KMS-11 (cell line): Measurements from ENCODE around the gene PHACTR1.

ENCODE experiments used
- H2AFZ ChIP-seq: fragments of 200-600 bp; sonication (generic); 2 replicates; pipeline ENCODE4 v1.6.1; 2016; ENCODE audit warnings: antibody characterized with exemption, mixed run types, low read depth
- H3K27ac ChIP-seq: fragments of 200-600 bp; sonication (generic); 2 replicates; pipeline ENCODE4 v1.6.1; 2016; ENCODE audit warnings: mild to moderate bottlenecking, mixed run types
- H3K27me3 ChIP-seq: fragments of 200-600 bp; sonication (generic); 2 replicates; pipeline ENCODE4 v1.6.1; 2017; ENCODE audit warnings: mild to moderate bottlenecking, low read depth, mixed run types, moderate library complexity; ENCODE audit not compliant: insufficient read depth
- H3K36me3 ChIP-seq: fragments of 200-600 bp; sonication (generic); 2 replicates; pipeline ENCODE4 v1.6.1; 2017; ENCODE audit warnings: mild to moderate bottlenecking, mixed run types; ENCODE audit not compliant: insufficient read depth
- H3K4me1 ChIP-seq: fragments of 200-600 bp; sonication (generic); 2 replicates; pipeline ENCODE4 v1.6.1; 2016; ENCODE audit warnings: mild to moderate bottlenecking, low read depth, mixed run types; ENCODE audit not compliant: poor library complexity, severe bottlenecking
- H3K4me2 ChIP-seq: fragments of 200-600 bp; sonication (generic); 2 replicates; pipeline ENCODE4 v1.7.0; 2016; ENCODE audit warnings: mild to moderate bottlenecking, mixed run types
- H3K4me3 ChIP-seq: fragments of 200-600 bp; sonication (generic); IDR thresholded peaks from 2 replicates; pipeline ENCODE4 v1.6.1; 2017; ENCODE audit warnings: low read depth, low read length, mixed read lengths; ENCODE audit not compliant: insufficient read depth
- H3K79me2 ChIP-seq: fragments of 200-600 bp; sonication (generic); 2 replicates; pipeline ENCODE4 v1.6.1; 2016; ENCODE audit warnings: low read depth, mixed run types; ENCODE audit not compliant: insufficient read depth
- H3K9ac ChIP-seq: fragments of 200-600 bp; sonication (generic); 2 replicates; pipeline ENCODE4 v1.6.1; 2016; ENCODE audit warnings: mild to moderate bottlenecking, mixed run types
- H4K20me1 ChIP-seq: fragments of 200-600 bp; sonication (generic); 2 replicates; pipeline ENCODE4 v1.6.1; 2016; ENCODE audit warnings: mild to moderate bottlenecking, mixed run types; ENCODE audit not compliant: insufficient read depth
- TF ChIP-seq, protein P1 (sequence below): fragments of 200-600 bp; sonication (generic); conservative IDR thresholded peaks from 2 replicates; pipeline ENCODE4 v1.6.1; 2017; ENCODE audit warnings: low read depth, mild to moderate bottlenecking, antibody characterized with exemption, low read length, moderate library complexity, mixed read lengths

The PHACTR1 gene

DNA sequence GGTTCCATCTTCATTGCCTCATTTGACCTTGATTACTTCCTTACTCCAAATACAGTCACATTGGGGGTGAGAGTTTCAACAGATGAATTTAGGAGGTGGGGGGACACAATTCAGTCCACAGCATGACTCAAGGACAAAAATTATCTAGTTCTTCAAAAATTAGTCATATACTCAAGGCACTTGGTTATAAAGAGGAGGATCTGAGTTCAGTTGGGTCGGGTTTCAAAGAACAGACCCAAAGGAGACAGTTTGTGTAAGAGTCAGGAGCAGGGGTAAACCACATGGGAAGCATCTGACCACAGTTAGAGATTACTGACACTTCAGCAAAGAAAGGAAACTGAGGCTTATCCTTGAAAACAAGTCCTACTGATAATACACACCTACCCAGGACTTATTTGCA, 473.8 kb downstream of the PHACTR1 start:
- no peak overlapping the region for H3K27ac ChIP-seq
- H2AFZ ChIP-seq = no peak overlapping the region
- no peak overlapping the region for H3K4me3 ChIP-seq
- H3K27me3 ChIP-seq = no peaks in the 10 kb centered on the region
- no peak overlapping the region for H3K4me2 ChIP-seq
- no peaks in the 10 kb centered on the region for H3K36me3 ChIP-seq
- TF ChIP-seq, protein P1, sequence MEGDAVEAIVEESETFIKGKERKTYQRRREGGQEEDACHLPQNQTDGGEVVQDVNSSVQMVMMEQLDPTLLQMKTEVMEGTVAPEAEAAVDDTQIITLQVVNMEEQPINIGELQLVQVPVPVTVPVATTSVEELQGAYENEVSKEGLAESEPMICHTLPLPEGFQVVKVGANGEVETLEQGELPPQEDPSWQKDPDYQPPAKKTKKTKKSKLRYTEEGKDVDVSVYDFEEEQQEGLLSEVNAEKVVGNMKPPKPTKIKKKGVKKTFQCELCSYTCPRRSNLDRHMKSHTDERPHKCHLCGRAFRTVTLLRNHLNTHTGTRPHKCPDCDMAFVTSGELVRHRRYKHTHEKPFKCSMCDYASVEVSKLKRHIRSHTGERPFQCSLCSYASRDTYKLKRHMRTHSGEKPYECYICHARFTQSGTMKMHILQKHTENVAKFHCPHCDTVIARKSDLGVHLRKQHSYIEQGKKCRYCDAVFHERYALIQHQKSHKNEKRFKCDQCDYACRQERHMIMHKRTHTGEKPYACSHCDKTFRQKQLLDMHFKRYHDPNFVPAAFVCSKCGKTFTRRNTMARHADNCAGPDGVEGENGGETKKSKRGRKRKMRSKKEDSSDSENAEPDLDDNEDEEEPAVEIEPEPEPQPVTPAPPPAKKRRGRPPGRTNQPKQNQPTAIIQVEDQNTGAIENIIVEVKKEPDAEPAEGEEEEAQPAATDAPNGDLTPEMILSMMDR = no peak
- H4K20me1 ChIP-seq = no peaks in the 10 kb centered on the region
- no peaks in the 10 kb centered on the region for H3K79me2 ChIP-seq
- H3K4me1 ChIP-seq = peaks cover 11% of the 10 kb centered on the region
- no peak overlapping the region for H3K9ac ChIP-seq

GRCh38 chr6:13191461-13191860, 474.9 kb downstream of the PHACTR1 start:
- Histone ChIP-seq H3K27ac (no peak overlapping the region), H3K79me2 (no peaks in the 10 kb centered on the region), H3K4me2 (no peak overlapping the region), H2AFZ (no peak overlapping the region), H3K4me1 (peaks cover 11% of the 10 kb centered on the region), H3K36me3 (no peaks in the 10 kb centered on the region), H3K27me3 (no peaks in the 10 kb centered on the region), H4K20me1 (no peaks in the 10 kb centered on the region), H3K4me3 (no peak overlapping the region), H3K9ac (no peak overlapping the region)
- TF ChIP-seq, protein P1 = no peak

DNA sequence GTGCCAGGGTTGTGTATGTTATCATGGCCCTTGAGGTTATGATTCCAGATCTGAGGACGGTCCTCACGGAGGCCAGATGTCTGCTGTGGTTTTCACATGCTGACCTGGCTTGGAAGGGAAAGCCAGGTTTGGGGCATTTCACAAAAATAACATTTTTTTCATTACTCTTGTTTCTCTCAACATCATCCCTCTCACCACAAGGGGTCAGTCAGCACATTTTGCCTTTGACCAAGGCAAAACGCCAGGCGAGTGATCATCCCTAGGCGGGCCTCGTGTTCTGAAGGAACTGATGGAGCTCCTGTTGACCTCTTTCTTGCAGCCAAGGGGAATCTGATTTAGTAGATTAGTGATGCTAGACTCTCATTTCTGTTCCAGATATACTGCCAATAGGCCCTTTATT, 478.3 kb downstream of the PHACTR1 start:
- Histone ChIP-seq H3K4me2 (no peak overlapping the region), H3K4me3 (no peak overlapping the region), H3K27me3 (no peaks in the 10 kb centered on the region), H3K36me3 (no peaks in the 10 kb centered on the region), H2AFZ (peak overlapping the region; percentile 26), H3K9ac (no peak overlapping the region), H3K27ac (no peak overlapping the region), H3K4me1 (peaks cover 11% of the 10 kb centered on the region), H4K20me1 (no peaks in the 10 kb centered on the region), H3K79me2 (no peaks in the 10 kb centered on the region)
- TF ChIP-seq, protein P1 = peak; percentile 74

DNA sequence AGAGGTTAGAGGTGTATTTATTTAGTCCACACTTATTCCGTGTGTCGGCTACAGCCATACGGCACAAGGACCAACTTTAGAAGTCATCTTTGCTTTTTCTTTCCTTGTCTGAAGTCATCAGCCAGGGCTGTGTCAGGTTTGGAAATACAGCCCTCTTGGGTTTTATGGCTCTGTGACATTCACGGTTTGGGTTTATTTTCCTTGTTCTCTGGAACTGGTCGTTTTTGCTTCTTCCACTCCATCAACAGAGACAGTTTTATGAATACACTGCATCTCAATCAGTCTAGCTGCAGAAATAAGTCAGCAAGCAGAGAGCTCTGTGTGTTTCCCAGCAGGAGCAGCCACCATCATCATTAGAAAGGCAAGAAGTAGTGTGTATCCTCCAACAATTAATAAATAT, 479.2 kb downstream of the PHACTR1 start:
- Histone ChIP-seq H2AFZ (no peak overlapping the region), H3K9ac (no peak overlapping the region), H3K4me2 (no peak overlapping the region), H3K79me2 (no peaks in the 10 kb centered on the region), H3K27me3 (no peaks in the 10 kb centered on the region), H4K20me1 (no peaks in the 10 kb centered on the region), H3K4me1 (peaks cover 11% of the 10 kb centered on the region), H3K27ac (no peak overlapping the region), H3K36me3 (no peaks in the 10 kb centered on the region), H3K4me3 (no peak overlapping the region)
- TF ChIP-seq, protein P1 = no peak
